Upper lobe of left lung (tissue), 6 donors: ENCODE measurements around the gene HCK. TPM values are rescaled to one million over a fixed set of nuclear protein-coding genes. Genes with fewer than 3 reads are reported as not detected.

ENCODE experiments used
- ATAC-seq, 2 donors: fragments of 200-7000 bp; cut with Tn5 transposase; one replicate each; pipeline ENCODE4 v1.9.1; 2022; ENCODE audit warnings: mild to moderate bottlenecking in 2 of 2, moderate library complexity in 2 of 2; ENCODE audit not compliant: low FRiP score in 2 of 2
- DNase-seq, 2 donors: peaks; one replicate each; pipeline ENCODE4 v3.0.0-alpha.2; 2019 to 2020
- H3K27ac ChIP-seq, 4 donors: fragments of 200-600 bp; sonication (generic); one replicate each; pipeline ENCODE4 v1.5.1; 2016 to 2019
- H3K27me3 ChIP-seq, 4 donors: fragments of 200-600 bp; sonication (generic); one replicate each; pipeline ENCODE4 v1.5.1; 2017 to 2019
- H3K36me3 ChIP-seq, 4 donors: fragments of 200-600 bp; sonication (generic); one replicate each; pipeline ENCODE4 v1.5.1; 2016 to 2019
- H3K4me1 ChIP-seq, 4 donors: fragments of 200-600 bp; sonication (generic); one replicate each; pipeline ENCODE4 v1.5.1; 2018 to 2019
- H3K4me3 ChIP-seq, 4 donors: fragments of 200-600 bp; sonication (generic); one replicate each; pipeline ENCODE4 v1.5.1; 2017 to 2019; ENCODE audit warnings: mild to moderate bottlenecking in 2 of 4, moderate library complexity in 1 of 4
- H3K9me3 ChIP-seq, 4 donors: fragments of 200-600 bp; sonication (generic); one replicate each; pipeline ENCODE4 v1.5.1; 2018 to 2019
- CTCF ChIP-seq, 6 experiments: fragments of 450-650 bp in 4 of 6; fragments of 200-600 bp in 2 of 6; sonication (generic) in 2 of 6; IDR thresholded peaks; one replicate each; pipeline ENCODE4 v1.5.1; 2016 to 2019; ENCODE audit warnings: antibody characterized with exemption in 6 of 6
- EP300 ChIP-seq, 4 donors: sonication (generic); formaldehyde crosslinking; IDR thresholded peaks; one replicate each; pipeline ENCODE4 v1.5.1; 2017; ENCODE audit warnings: antibody characterized with exemption in 4 of 4, control low read depth in 2 of 4
- POLR2A ChIP-seq, 4 donors: fragments of 450-650 bp; IDR thresholded peaks; one replicate each; pipeline ENCODE4 v1.5.1; 2016 to 2017; ENCODE audit warnings: antibody characterized with exemption in 4 of 4, mild to moderate bottlenecking in 2 of 4
- POLR2AphosphoS5 ChIP-seq, 2 donors: sonication (generic); formaldehyde crosslinking; IDR thresholded peaks; one replicate each; pipeline ENCODE4 v1.5.1; 2017; ENCODE audit warnings: antibody characterized with exemption in 2 of 2
- WGBS, 2 donors: methylation state at CpG; one replicate each; pipeline ENCODE4 v1.1.5; 2017 to 2018; 5-methylcytosine and 5-hydroxymethylcytosine counted together
- total RNA-seq, 6 donors: library from RNA; depleted of rRNA in 4 of 6; stranded (reverse); fragments of >200 nt in 4 of 6; gene quantifications; one replicate each; pipeline versions ENCODE4 v1.1.0 to v1.2.1, GENCODE V29; 2016 to 2021
- donor health status: DM: no; HTN: no; CAD: no; lungs with moderate emphysema.
- donor health status: DM: no; HTN: yes; CAD: no; lungs with severe emphysema.

The HCK gene
- total RNA-seq, 6 donors from 2014 or later: 27.7 to 93.9 (median 69.1) TPM

- Histone ChIP-seq H3K4me1 (peaks cover 8 to 19% (median 14%) of the 10 kb centered on the region in 4 donors), H3K4me3 (peak overlapping the region in 3 of 4 donors; percentile 42 to 49 (median 49)), H3K36me3 (no peaks in the 10 kb centered on the region), H3K9me3 (no peaks in the 10 kb centered on the region), H3K27me3 (no peaks in the 10 kb centered on the region), H3K27ac (peak overlapping the region in 1 of 4 donors; percentile 87)
- TF ChIP-seq POLR2A (IDR thresholded peaks at IDR 0.05) (no peak), CTCF (IDR thresholded peaks at IDR 0.05) (no peak), EP300 (IDR thresholded peaks at IDR 0.05) (no peak), POLR2AphosphoS5 (IDR thresholded peaks at IDR 0.05) (no peak)
- 71 to 77% methylated on average over 3 to 5 of the region's 5 CpGs for WGBS, 2 donors
- DNase-seq: no peak
- no peak for ATAC-seq
Observed at GRCh38 chr20:32012159-32012688, 39.8 kb upstream of the HCK start.

GRCh38 chr20:32013326-32013725 lies 38.7 kb upstream of the HCK start:
- TF ChIP-seq CTCF (IDR thresholded peaks at IDR 0.05) (no peak), POLR2A (IDR thresholded peaks at IDR 0.05) (no peak), EP300 (IDR thresholded peaks at IDR 0.05) (no peak), POLR2AphosphoS5 (IDR thresholded peaks at IDR 0.05) (no peak)
- Histone ChIP-seq H3K9me3 (no peaks in the 10 kb centered on the region), H3K27me3 (peaks cover 0 to 4% (median 2%) of the 10 kb centered on the region in 4 donors), H3K4me1 (peaks cover 3 to 21% (median 17%) of the 10 kb centered on the region in 4 donors), H3K36me3 (no peaks in the 10 kb centered on the region), H3K27ac (peak overlapping the region in 1 of 4 donors; percentile 34), H3K4me3 (no peak overlapping the region)
- 58 to 72% methylated on average over 7 of the region's 7 CpGs for WGBS, 2 donors
- ATAC-seq (no peak), DNase-seq (no peak)

GRCh38 chr20:32017711-32018251 lies 34.3 kb upstream of the HCK start:
- DNase-seq: peak; percentile 78 to 80
- ATAC-seq: peak in 1 of 2 donors; percentile 61
- Histone ChIP-seq H3K27ac (no peak overlapping the region), H3K27me3 (peaks cover 0 to 18% (median 8%) of the 10 kb centered on the region in 4 donors), H3K4me1 (peaks cover 17 to 23% (median 19%) of the 10 kb centered on the region in 4 donors), H3K9me3 (no peaks in the 10 kb centered on the region), H3K4me3 (peak overlapping the region in 2 of 4 donors; percentile 53 to 69), H3K36me3 (no peaks in the 10 kb centered on the region)
- 23 to 61% methylated on average over 7 to 32 of the region's 35 CpGs for WGBS, 2 donors
- TF ChIP-seq CTCF (IDR thresholded peaks at IDR 0.05): peak in 4 of 6 experiments; percentile 10 to 52 (median 33)
- TF ChIP-seq POLR2AphosphoS5 (IDR thresholded peaks at IDR 0.05): no peak

- DNase-seq: peak; percentile 74 to 94
- peaks cover 0 to 18% (median 8%) of the 10 kb centered on the region in 4 donors for H3K27me3 ChIP-seq
- ATAC-seq: peak; percentile 71 to 78
- 10 to 22% methylated on average over 4 to 37 of the region's 67 CpGs for WGBS, 2 donors
- TF ChIP-seq POLR2AphosphoS5 (IDR thresholded peaks at IDR 0.05) (peak in 1 of 2 donors; percentile 26), EP300 (IDR thresholded peaks at IDR 0.05) (no peak), POLR2A (IDR thresholded peaks at IDR 0.05) (peak in 1 of 4 donors; percentile 20)
- H3K4me3 ChIP-seq: peak overlapping the region; percentile 33 to 81 (median 61)
- H3K9me3 ChIP-seq: no peaks in the 10 kb centered on the region
- peaks cover 17 to 23% (median 19%) of the 10 kb centered on the region in 4 donors for H3K4me1 ChIP-seq
- H3K36me3 ChIP-seq: no peaks in the 10 kb centered on the region
- peak overlapping the region in 2 of 4 donors; percentile 35 to 37 for H3K27ac ChIP-seq
Observed at GRCh38 chr20:32018269-32019155, 33.5 kb upstream of the HCK start.

GRCh38 chr20:32019156-32019510 lies 32.9 kb upstream of the HCK start:
- Histone ChIP-seq H3K4me3 (peak overlapping the region in 3 of 4 donors; percentile 53 to 81 (median 69)), H3K4me1 (peaks cover 17 to 23% (median 19%) of the 10 kb centered on the region in 4 donors), H3K36me3 (no peaks in the 10 kb centered on the region), H3K27me3 (peaks cover 0 to 18% (median 8%) of the 10 kb centered on the region in 4 donors), H3K27ac (peak overlapping the region in 1 of 4 donors; percentile 35), H3K9me3 (no peaks in the 10 kb centered on the region)
- ATAC-seq (peak in 1 of 2 donors; percentile 16), DNase-seq (peak in 1 of 2 donors; percentile 88)
- 0% methylated on average over 3 to 10 of the region's 42 CpGs for WGBS, 2 donors
- TF ChIP-seq CTCF (IDR thresholded peaks at IDR 0.05) (peak in 1 of 6 experiments; percentile 12), EP300 (IDR thresholded peaks at IDR 0.05) (no peak), POLR2AphosphoS5 (IDR thresholded peaks at IDR 0.05) (no peak)
